A172 (cell line): Measurements from ENCODE around the gene CTNNA2. TPM values are rescaled to one million over a fixed set of nuclear protein-coding genes. Genes with fewer than 3 reads are reported as not detected.
A peak's percentile ranks its signal among the peaks of the same experiment; 100 is the strongest.

Experiments used
- DNase-seq: peaks from one replicate; pipeline ENCODE4 v3.0.0-alpha.2; 2015; ENCODE audit warnings: low spot score
- total RNA-seq: library from RNA; depleted of rRNA; stranded (reverse); fragments of >200 nt; shearing (Covaris generic); gene quantifications from 2 replicates; pipeline ENCODE4 v1.2.3, GENCODE V29; 2014

Gene CTNNA2
- total RNA-seq, 1 experiment from 2014 or later = 0.31 TPM

DNA sequence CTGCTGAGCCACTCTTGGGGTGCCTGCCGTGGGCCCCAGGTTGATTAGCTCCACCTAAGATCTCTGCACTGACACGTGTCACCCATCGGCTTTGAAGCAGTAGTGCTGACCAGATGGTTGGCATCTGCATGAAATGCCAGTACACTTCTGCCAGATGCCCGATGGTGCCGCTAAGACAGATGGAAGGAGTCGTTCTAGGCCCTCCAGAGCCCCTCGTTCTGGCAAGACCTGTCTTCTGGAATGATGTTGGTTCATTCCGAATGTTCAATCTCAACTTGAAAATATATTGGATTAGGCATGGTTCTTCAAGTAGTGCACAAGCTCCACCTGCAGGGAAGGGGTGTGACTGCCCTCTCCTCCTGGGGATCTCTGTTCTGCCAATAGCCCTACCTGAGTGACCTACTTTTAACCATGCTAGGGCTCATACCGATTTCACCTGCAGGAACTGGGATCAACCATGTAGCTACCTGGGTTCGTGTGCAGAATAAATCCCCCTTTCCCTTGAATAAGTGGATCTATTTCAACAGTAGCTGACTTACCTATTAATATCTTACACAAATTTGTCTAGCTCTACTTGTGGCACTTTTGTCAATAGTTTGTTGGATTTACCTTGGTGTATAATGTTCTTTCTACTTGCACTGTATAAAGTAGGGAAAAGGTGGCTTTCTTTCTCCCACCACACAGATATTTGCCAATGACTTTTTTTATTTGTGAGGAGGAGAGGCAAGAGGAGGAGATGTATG, 342.6 kb downstream of the CTNNA2 start:
- DNase-seq = peak; percentile 17

DNA sequence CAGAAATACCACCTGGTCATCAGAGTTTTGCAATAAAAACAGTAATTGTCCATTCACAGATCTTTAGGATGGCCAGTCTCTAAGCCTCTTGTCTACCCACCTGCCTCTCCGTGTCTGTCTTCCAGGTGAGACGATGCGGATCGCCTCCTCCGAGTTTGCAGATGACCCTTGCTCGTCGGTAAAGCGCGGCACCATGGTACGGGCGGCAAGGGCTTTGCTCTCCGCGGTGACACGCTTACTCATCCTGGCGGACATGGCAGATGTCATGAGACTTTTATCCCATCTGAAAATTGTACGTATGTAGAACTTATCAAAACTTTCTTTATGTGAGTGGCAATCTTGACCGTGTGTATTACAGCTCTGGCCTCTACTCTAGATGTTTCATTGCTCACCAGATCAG, 345.0 kb downstream of the CTNNA2 start:
- DNase-seq = no peak

DNA sequence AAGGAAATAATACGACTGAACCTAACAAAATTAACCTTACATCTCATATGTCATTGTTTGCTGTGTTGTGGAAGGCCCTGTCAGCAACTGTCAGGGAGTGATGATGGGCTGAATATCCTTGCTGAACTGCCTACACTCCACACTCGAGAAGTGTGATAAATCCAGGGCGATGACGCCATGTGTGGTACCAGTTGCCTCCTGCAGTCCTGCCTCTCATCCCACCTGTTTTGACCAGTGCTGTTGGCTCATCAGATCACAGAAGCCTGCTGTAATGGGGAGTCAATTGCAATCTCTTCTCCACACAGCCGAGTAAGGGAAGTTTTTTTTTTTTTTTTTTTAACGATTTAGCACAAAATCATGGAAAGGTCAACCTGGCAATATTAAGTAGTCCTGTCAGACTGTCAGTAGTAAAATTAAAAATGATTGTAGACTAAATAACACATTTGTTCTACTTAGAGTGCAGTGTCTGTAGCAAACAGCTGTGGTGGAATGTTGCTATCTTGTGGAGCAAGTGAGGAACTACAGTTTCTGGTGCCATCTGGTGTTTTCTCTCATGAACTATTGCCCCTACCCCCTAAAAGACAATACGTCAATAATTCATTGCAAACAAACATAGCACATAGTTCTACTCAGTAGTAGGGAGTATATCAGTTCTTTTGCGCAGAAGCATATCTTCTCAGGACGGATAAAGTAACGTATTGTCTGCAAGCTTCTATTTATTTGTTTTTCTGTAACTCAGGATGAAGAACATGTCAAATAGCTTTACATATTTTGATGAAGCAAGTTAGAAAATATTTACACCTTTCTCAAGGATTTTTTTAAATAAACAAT, 347.6 kb downstream of the CTNNA2 start:
- peak; percentile 39 for DNase-seq

DNA sequence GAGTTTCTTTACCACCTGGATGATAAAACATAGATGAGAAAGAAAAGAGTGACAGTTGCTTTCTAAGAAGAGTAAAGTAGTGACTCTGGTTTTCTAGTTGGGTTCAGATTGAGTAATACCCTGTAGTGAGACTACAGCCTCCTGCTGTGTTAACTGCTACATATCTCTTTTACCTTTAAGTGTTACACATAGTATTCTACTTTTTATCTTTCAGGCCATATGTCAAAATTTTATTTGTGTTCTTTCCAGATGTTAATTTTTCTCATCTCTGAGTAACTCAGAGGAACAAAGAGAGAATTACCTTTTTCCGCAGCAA, 348.2 kb downstream of the CTNNA2 start:
- no peak for DNase-seq

GRCh38 chr2:79862756-79863155, 349.9 kb downstream of the CTNNA2 start:
- no peak for DNase-seq

- no peak for DNase-seq
These were observed 359.8 kb downstream of the CTNNA2 start for GRCh38 chr2:79872656-79873055.

GRCh38 chr2:79874015-79874414, 361.2 kb downstream of the CTNNA2 start:
- DNase-seq = no peak

GRCh38 chr2:79876430-79876829, 363.6 kb downstream of the CTNNA2 start:
- peak; percentile 45 for DNase-seq

GRCh38 chr2:79882548-79882947, 369.7 kb downstream of the CTNNA2 start:
- DNase-seq = no peak

GRCh38 chr2:79887747-79888374, 375.0 kb downstream of the CTNNA2 start:
- peak; percentile 70 for DNase-seq

GRCh38 chr2:79892123-79892522, 379.3 kb downstream of the CTNNA2 start:
- no peak for DNase-seq

DNA sequence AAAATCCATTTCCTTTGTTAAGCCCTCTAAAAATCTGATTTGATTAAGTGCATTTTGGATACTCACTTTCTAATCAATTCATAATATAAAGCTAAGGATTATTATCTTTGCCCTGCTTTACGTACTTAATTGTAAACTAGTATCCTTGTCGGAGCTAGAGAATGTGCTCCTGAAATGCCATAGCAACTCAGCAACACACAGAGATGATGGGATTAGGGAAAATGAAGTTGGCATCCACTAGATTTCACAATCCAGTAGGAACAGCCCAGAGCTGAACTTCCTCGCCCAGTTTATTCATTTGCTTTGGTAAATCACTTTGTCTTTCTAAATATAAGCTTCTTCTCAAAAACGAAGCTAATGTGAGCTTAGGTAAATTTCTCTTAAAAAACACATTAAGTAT, 386.3 kb downstream of the CTNNA2 start:
- DNase-seq = no peak

DNA sequence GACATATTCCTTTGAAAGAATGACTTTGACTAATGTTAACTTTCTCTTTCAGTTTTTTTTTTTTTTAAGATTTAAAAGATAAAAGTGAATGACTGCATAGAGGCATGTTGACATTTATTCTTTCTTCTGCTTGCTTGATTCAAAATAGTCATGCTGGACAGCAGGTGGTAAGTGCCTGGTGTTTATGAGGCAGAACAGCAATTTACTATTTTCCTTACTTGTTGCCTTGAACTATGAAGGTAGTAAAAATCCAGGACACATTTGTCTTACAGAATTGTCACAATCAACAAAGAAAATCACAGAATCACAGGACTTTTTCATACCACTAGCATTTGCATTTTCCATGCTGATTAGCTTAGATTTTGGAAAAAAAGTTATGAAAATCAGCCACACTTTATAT, 388.3 kb downstream of the CTNNA2 start:
- no peak for DNase-seq

GRCh38 chr2:79903222-79904000, 390.6 kb downstream of the CTNNA2 start:
- DNase-seq = no peak

GRCh38 chr2:79906139-79906890, 393.5 kb downstream of the CTNNA2 start:
- DNase-seq = no peak

GRCh38 chr2:79909521-79909920, 396.7 kb downstream of the CTNNA2 start:
- no peak for DNase-seq

GRCh38 chr2:79910643-79911042, 397.8 kb downstream of the CTNNA2 start:
- peak; percentile 11 for DNase-seq

DNA sequence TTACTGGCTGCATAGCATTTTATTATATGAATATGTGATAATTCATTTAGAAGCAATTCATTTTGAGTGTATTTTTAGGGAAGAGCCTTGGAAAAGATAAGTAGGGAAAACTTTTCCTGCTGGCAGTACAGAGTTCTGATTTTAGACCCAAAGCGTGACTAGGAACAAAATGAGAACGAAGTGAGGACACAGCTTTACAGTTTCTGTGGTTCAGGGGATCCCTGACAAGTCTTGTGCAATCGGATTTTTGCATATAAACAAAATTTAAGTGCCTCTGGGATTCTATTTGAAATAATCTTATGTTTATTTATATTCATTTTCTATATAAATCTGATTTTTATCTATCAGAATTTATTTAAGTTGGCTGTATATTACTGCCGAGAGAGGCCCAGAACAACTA, 402.6 kb downstream of the CTNNA2 start:
- no peak for DNase-seq

- no peak for DNase-seq
These were observed 403.4 kb downstream of the CTNNA2 start for GRCh38 chr2:79916285-79916684.

DNA sequence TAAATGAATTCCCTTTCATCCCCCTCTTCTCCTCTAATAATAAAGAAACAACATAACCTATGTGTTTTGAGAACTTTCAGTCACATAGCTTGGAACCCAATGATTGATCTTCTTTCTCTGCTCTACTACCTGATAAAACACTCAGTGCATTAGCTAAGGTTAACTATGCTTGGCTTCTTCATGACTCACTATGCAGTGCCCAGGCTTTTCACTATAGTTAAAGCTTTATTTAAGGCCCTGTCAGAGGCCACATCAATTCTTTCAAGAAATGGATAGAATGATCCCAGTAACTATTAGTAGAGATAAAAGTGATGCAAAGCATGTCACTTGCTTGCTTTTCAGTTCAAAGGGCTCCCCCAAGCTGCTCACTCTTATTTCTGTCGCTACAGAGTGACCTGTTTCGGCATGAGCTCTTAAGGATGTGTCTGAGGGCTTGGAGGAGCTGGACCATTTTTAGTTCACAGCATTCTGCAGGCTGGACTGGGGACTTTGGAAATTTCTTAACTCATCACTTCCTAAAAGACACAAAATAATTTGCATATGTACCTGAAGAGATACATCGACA, 407.7 kb downstream of the CTNNA2 start:
- no peak for DNase-seq

DNA sequence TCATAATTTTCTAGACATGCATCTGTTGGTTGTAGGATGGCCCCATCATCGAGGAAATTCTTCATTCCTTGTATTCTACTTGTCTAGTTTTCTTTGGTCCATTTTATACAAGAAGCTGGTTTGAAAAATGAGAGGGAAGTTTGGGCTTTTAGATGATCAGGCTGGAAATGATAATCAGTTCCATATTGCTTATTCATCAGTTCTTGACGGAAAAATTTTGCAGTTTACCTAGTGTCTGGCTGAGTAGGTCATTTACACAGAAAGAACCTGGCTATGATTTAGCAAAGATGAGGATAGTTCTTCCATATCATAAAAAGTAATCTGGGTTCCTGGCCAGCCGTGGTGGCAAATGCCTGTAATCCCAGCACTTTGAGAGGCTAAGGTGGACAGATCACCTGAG, 416.8 kb downstream of the CTNNA2 start:
- no peak for DNase-seq
